Raji (cell line): ENCODE measurements around the gene ZG16.

Experiments used
- POLR2A ChIP-seq: IDR thresholded peaks from 2 replicates; pipeline ENCODE4 v1.6.1; 2011; ENCODE audit warnings: low read depth, low read length, control low read depth; ENCODE audit not compliant: insufficient read depth

Gene ZG16, protein sequence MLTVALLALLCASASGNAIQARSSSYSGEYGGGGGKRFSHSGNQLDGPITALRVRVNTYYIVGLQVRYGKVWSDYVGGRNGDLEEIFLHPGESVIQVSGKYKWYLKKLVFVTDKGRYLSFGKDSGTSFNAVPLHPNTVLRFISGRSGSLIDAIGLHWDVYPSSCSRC

DNA sequence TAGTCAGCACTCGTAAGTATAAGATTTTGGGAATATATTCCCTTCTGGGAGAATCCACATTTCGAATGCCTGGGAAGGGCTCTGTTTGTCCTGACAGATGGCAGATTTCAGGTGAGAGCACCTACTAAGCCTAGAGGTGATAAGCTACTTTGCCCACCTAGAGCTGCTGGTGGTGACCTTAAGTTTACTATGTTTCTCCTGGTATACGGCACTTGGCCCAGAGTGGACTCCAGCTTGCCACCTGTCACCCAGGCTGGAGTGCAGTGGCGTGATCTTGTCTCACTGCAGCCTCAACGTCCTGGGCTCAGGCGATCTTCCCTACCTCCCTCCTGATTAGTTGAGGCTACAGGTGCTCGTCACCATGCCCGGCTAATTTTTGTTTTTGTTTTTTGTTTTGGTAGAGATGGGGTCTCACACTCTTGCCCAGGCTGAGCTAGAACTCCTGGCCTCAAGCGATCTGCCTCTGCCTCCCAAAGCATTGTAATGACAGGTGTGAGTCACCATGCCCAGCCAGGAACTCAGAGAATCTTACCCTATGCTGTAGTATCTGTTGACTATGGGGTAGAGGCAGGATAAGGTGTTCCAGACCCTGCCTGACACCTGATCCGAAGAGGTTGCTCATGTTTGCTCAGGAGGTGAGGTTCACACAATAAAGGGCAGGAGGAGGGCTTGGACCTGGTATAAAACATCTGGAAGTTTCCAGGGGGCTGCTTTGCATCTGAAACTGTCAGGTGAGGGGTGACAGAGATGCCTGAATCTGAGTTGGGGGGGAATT is at the start of gene ZG16:
ZG16 (plus strand) TSS at position 681 of the 775 bp plus-strand sequence. CDS start 1,011 bp downstream, outside the sequence.
- TF ChIP-seq POLR2A: no peak

- no peak for TF ChIP-seq POLR2A
Measured at GRCh38 chr16:29729116-29729521, 48.9 kb upstream of the ZG16 start.

- no peak for TF ChIP-seq POLR2A
Measured at GRCh38 chr16:29730649-29731048, 47.4 kb upstream of the ZG16 start.

- no peak for TF ChIP-seq POLR2A
Measured at GRCh38 chr16:29734786-29735185, 43.3 kb upstream of the ZG16 start.

DNA sequence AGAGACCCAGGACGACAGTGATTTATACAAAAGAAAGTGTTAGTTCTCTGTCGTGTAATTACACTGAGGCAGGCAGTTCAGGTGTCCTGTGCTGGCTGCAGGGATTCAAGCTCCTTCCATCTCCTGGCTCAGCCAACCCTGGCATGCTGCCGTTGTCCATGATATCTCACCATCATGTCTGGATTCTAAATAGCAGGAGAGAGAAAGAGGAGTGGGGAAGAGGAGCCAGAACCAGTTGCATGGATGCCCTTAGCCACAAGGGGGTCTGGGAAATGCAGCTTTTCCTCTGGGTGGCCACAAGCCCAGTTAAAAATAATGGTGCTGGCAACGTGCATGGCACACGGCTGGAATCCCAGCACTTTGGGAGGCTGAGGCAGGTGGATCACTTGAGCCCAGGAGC is 41.9 kb upstream of the ZG16 start:
- TF ChIP-seq POLR2A: no peak

DNA sequence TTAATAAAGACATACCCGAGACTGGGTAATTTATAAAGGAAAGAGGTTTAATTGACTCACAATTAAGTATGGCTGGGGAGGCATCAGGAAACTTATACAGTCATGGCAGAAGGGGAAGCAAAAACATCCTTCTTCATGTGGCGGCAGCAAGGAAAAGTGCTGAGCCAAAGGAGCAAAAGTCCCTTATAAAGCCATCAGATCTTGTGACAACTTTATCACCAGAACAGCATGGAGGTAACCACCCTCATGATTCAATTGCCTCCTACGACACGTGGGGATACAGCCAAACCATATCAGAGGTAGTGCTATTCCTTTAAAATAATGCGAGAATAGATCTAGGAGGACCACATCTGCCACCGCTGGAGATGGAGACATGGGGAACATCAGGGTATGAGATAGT is 41.3 kb upstream of the ZG16 start:
- TF ChIP-seq POLR2A: no peak

DNA sequence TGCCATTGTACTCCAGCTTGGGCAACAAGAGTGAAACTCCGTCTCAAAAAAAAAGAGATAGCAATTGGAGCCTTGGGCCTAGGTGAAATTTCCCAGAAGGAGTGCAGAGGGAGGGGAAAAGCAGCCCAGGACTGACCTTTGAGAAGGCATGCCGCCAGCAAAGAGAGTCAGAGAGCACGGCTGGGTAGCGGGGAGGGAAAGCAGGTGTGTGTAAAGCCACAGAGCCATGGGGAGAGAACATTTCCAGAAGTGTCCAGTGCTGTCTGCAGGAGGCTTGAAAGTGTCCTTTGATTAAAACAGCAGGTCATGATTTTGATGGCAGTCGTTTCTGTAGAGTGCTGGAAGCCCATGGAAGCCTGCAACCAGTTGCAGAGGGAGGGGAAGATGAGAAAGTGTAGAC is 40.3 kb upstream of the ZG16 start:
- no peak for TF ChIP-seq POLR2A

- no peak for TF ChIP-seq POLR2A
Measured at GRCh38 chr16:29738514-29738913, 39.5 kb upstream of the ZG16 start.

- no peak for TF ChIP-seq POLR2A
Measured at GRCh38 chr16:29742683-29743275, 35.3 kb upstream of the ZG16 start.

GRCh38 chr16:29743475-29743826 is 34.6 kb upstream of the ZG16 start:
- TF ChIP-seq POLR2A: no peak

DNA sequence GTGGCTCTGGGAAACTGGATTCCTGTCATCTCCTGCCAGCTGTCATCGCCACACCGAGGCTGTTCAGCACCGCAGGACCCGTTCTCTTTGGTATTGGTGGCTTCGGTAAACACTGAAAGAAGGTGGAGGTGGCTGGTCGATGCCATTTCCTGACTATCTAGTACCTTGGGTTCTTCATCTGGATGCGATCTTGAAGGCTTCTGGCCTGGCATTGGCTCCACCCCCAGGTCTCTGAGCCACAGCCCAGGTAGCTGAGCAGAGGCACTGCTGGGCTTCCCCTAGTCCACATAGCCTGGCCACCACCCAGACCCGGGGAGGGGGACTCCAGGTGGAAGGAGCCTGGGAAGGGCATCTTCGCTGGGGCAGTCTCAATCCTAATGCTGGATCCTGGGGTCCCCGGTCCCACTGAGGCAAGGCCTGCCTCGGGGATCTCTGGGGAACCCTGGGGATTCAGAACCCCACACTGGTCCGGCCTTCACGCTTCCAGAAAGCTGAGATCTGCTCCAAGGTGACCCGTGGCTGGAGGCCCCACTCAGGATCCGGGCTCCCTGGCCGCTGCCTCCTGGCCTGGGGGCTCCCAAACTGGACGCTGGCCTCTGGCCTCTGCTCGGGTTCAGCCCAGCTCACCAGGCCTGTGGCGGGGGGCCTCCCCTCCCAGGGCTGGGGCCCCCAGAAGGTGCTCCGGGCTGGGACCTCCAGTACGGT is 34.1 kb upstream of the ZG16 start:
- no peak for TF ChIP-seq POLR2A

DNA sequence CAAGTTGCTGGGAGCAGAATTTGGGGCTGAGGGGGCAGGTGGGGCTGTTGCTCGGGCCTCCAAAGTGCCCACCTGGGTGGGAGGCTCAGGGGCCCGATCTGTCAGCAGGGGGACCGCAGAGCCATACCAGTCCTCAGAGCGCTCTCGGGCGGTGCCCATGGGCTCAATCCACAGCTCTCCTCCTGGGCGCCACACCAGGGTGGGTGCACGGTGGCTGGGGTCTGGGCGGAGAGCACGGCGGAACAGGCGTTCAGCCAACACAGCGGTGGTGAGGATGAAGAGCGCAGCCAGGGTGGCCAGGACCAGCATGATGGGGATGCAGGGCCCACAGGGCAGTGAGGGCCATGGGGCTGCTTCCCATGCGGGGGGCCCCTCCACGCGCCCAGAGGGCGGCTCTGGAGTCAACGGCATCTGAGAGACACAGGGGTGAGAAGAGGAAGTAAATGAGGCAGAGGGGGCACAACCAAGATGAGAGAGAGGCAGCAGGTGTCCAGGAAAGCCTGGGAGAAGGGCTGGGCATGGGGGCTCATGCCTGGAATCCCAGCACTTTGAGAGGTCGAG is 33.4 kb upstream of the ZG16 start:
- TF ChIP-seq POLR2A: no peak

GRCh38 chr16:29745121-29745852 is 32.8 kb upstream of the ZG16 start:
- no peak for TF ChIP-seq POLR2A

GRCh38 chr16:29745853-29746345 is 32.2 kb upstream of the ZG16 start, which contains the start of gene C16orf54:
Gene C16orf54 (minus strand): TSS chr16:29745990. CDS start chr16:29744951, 1,039 bp downstream.
- TF ChIP-seq POLR2A: peak; percentile 70
